Small intestine (tissue), 7 donors: Measurements from ENCODE around the gene EID2B. TPM values are rescaled to one million over a fixed set of nuclear protein-coding genes. Genes with fewer than 3 reads are reported as not detected.

Source experiments
- DNase-seq, 2 donors: peaks; one replicate each; pipeline versions ENCODE4 v3.0.0 to v3.0.0-alpha.2; 2013
- FAIRE-seq: peaks from 2 replicates; lab custom pipeline; 2012; peaks lifted over from hg19 to GRCh38; lab: Jason Lieb, UNC
- H3K27ac ChIP-seq, 3 donors: one replicate each; pipeline ENCODE4 v1.5.1; 2013; ENCODE audit warnings: low read length in 2 of 3, mild to moderate bottlenecking in 2 of 3, control low read depth in 1 of 3, inconsistent platforms in 1 of 3, low read depth in 1 of 3, moderate library complexity in 1 of 3
- H3K27me3 ChIP-seq, 3 donors: one replicate each; pipeline ENCODE4 v1.6.1; 2013; ENCODE audit warnings: low read length in 3 of 3, inconsistent platforms in 1 of 3; ENCODE audit not compliant: control insufficient read depth in 3 of 3, insufficient read depth in 3 of 3
- H3K36me3 ChIP-seq, 3 donors: one replicate each; pipeline ENCODE4 v1.6.1; 2013; ENCODE audit warnings: low read length in 3 of 3, inconsistent platforms in 1 of 3, low read depth in 1 of 3, mild to moderate bottlenecking in 1 of 3, moderate library complexity in 1 of 3; ENCODE audit not compliant: control insufficient read depth in 3 of 3, insufficient read depth in 2 of 3
- H3K4me1 ChIP-seq, 3 donors: one replicate each; pipeline ENCODE4 v1.6.1; 2013; ENCODE audit warnings: low read length in 2 of 3, inconsistent platforms in 1 of 3, low read depth in 1 of 3, mild to moderate bottlenecking in 1 of 3, moderate library complexity in 1 of 3; ENCODE audit not compliant: control insufficient read depth in 3 of 3, insufficient read depth in 2 of 3
- H3K4me3 ChIP-seq, 3 donors: one replicate each; pipeline ENCODE4 v1.5.1; 2013; ENCODE audit warnings: low read length in 3 of 3, control low read depth in 1 of 3, inconsistent platforms in 1 of 3, low read depth in 1 of 3, mild to moderate bottlenecking in 1 of 3, moderate library complexity in 1 of 3
- H3K9me3 ChIP-seq, 2 donors: one replicate each; pipeline ENCODE4 v1.6.1; 2013; ENCODE audit warnings: low read depth in 1 of 2, low read length in 1 of 2; ENCODE audit not compliant: control insufficient read depth in 2 of 2, insufficient read depth in 1 of 2
- WGBS, 3 donors: extraction: QIAGEN DNeasy Blood & Tissue Kit; methylation state at CpG; one replicate each; pipeline ENCODE4 v1.1.7; 2013; 5-methylcytosine and 5-hydroxymethylcytosine counted together
- polyA plus RNA-seq, 4 donors: library from polyadenylated mRNA; stranded (reverse) in 3 of 4; unstranded in 1 of 4; fragments of 200-250 nt in 3 of 4; fragments of 120-200 nt in 1 of 4; gene quantifications; one replicate each; pipeline versions ENCODE4 v1.2.1 to v1.2.3, GENCODE V29; 2013
- donor health status: healthy with polysubstance abuse.
- donor health status: control.
- donor health status: control.
- donor health status: Bipolar disorder and iron deficiency.
- donor health status: healthy.

EID2B gene
- polyA plus RNA-seq, 4 donors: 0.81 to 2.0 (median 0.99) TPM; not detected in 1

DNA sequence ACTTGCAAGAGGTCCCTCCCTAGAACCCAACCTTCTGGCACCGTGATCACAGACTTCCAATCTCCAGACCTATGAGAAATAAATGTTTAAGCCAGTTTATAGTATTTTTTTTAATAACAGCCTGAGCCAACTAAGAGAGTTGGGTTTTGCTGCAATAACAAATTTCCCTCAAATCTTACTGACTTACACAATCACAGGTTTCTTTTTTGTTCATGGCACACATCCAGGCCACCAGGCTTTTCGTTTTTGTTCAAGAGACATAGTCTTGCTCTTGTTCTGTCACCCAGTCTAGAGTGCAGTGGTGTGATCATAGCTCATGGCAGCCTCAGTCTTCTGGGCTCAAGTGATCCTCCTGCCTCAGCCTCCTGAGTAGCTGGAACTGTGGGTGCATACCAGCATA, 19.7 kb downstream of the EID2B start:
- Histone ChIP-seq H3K27ac (no peak overlapping the region), H3K4me3 (no peak overlapping the region), H3K9me3 (no peaks in the 10 kb centered on the region), H3K27me3 (peaks cover 10 to 57% (median 36%) of the 10 kb centered on the region in 3 donors), H3K36me3 (no peaks in the 10 kb centered on the region), H3K4me1 (peaks cover 0 to 5% (median 2%) of the 10 kb centered on the region in 3 donors)
- 34 to 63% (median 51%) methylated on average over 2 of the region's 2 CpGs for WGBS, 3 donors
- FAIRE-seq (no peak), DNase-seq (no peak)

DNA sequence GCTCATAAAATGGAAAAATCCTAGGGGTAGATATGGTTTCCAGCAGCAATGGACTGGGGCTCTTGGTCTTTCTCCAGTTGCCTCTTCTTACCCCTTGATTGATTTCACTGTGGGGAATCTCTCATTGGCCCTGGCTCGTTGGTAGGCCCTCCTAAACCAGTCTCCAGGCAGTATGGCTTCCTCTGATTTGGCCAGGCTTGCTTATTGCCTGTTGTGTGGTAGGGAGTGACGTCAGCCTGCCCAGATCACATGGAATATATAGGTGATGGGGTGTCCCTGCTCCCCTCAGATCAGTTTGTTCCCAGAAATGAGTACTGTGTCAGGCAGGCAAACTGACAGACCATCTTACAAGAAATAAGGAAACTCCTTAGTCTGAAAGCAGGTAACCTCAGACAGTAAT, 23.4 kb downstream of the EID2B start:
- WGBS, 3 donors: 26 to 61% (median 43%) methylated on average over 2 of the region's 2 CpGs
- peaks cover 21 to 58% (median 32%) of the 10 kb centered on the region in 3 donors for H3K27me3 ChIP-seq
- FAIRE-seq: no peak
- no peaks in the 10 kb centered on the region for H3K9me3 ChIP-seq
- H3K27ac ChIP-seq: no peak overlapping the region
- DNase-seq: no peak
- H3K4me1 ChIP-seq: peaks cover 0 to 5% (median 0%) of the 10 kb centered on the region in 3 donors
- no peaks in the 10 kb centered on the region for H3K36me3 ChIP-seq
- H3K4me3 ChIP-seq: no peak overlapping the region

DNA sequence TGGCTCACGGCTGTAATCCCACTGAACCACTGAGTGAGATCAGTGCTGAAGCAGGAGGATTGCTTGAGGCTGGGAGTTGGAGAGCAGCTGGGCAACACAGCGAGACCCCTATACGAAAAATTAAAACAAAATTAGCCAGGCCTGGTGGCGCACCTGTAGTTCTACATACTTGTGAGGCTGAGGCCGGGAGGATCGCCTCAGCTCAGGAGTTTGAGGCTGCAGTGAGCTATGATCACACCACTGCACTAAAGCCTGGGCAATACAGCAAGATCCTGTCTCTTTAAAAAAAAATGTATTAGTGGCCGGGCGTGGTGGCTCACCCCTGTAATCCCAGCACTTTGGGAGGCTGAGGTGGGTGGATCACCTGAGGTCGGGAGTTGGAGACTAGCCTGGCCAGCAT, 24.0 kb downstream of the EID2B start:
- FAIRE-seq (no peak), DNase-seq (no peak)
- Histone ChIP-seq H3K9me3 (no peaks in the 10 kb centered on the region), H3K4me1 (peaks cover 0 to 5% (median 0%) of the 10 kb centered on the region in 3 donors), H3K27ac (no peak overlapping the region), H3K36me3 (no peaks in the 10 kb centered on the region), H3K27me3 (peaks cover 15 to 58% (median 26%) of the 10 kb centered on the region in 3 donors), H3K4me3 (no peak overlapping the region)
- WGBS, 3 donors: 76 to 87% (median 82%) methylated on average over 9 of the region's 9 CpGs

DNA sequence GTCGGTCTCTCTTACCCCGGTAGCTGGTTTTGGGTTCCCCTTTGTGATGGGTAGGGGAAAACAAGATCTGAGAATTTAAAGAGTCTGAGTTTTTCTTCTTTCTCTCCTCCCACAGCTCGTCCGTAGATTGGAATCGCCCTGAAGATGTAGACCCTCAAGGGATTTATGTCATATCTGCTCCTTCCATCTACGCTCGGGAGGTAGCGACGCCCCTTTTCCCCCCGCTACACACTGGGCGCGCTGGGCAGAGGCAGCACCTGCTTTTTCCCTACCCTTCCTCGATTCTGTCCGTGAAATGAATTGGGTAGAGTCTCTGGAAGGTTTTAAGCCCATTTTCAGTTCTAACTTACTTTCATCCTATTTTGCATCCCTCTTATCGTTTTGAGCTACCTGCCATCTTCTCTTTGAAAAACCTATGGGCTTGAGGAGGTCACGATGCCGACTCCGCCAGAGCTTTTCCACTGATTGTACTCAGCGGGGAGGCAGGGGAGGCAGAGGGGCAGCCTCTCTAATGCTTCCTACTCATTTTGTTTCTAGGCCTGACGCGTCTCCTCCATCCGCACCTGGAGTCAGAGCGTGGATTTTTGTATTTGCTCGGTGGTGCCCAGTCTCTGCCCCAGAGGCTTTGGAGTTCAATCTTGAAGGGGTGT, 24.8 kb downstream of the EID2B start:
- FAIRE-seq (no peak), DNase-seq (no peak)
- H3K36me3 ChIP-seq: no peaks in the 10 kb centered on the region
- 31 to 41% (median 34%) methylated on average over 24 of the region's 24 CpGs for WGBS, 3 donors
- H3K9me3 ChIP-seq: no peaks in the 10 kb centered on the region
- H3K4me1 ChIP-seq: peaks cover 0 to 5% (median 0%) of the 10 kb centered on the region in 3 donors
- no peak overlapping the region for H3K27ac ChIP-seq
- peaks cover 14 to 59% (median 26%) of the 10 kb centered on the region in 3 donors for H3K27me3 ChIP-seq
- H3K4me3 ChIP-seq: peak overlapping the region in 1 of 3 donors; percentile 24

DNA sequence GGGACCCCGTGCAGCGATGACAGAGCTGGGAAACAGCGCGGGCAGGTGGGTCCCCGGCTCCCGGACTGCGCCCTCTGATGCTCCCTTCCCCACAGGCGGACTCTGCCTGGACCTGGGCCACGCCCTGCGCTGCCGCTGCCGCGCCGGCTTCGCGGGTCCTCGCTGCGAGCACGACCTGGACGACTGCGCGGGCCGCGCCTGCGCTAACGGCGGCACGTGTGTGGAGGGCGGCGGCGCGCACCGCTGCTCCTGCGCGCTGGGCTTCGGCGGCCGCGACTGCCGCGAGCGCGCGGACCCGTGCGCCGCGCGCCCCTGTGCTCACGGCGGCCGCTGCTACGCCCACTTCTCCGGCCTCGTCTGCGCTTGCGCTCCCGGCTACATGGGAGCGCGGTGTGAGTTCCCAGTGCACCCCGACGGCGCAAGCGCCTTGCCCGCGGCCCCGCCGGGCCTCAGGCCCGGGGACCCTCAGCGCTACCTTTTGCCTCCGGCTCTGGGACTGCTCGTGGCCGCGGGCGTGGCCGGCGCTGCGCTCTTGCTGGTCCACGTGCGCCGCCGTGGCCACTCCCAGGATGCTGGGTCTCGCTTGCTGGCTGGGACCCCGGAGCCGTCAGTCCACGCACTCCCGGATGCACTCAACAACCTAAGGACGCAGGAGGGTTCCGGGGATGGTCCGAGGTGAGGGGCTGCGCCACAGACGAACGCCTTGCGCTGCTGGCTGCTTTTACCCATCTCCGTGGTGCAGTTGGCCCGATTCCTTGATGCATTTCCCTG, 25.5 kb downstream of the EID2B start:
- 3 to 7% (median 4%) methylated on average over 76 to 96 of the region's 96 CpGs for WGBS, 3 donors
- DNase-seq (peak; percentile 39 to 78), FAIRE-seq (no peak)
- no peaks in the 10 kb centered on the region for H3K36me3 ChIP-seq
- H3K27me3 ChIP-seq: peaks cover 14 to 62% (median 26%) of the 10 kb centered on the region in 3 donors
- H3K4me1 ChIP-seq: peaks cover 0 to 5% (median 0%) of the 10 kb centered on the region in 3 donors
- H3K27ac ChIP-seq: no peak overlapping the region
- peaks cover 0 to 4% of the 10 kb centered on the region in 2 donors for H3K9me3 ChIP-seq
- H3K4me3 ChIP-seq: peak overlapping the region in 2 of 3 donors; percentile 24 to 40

DNA sequence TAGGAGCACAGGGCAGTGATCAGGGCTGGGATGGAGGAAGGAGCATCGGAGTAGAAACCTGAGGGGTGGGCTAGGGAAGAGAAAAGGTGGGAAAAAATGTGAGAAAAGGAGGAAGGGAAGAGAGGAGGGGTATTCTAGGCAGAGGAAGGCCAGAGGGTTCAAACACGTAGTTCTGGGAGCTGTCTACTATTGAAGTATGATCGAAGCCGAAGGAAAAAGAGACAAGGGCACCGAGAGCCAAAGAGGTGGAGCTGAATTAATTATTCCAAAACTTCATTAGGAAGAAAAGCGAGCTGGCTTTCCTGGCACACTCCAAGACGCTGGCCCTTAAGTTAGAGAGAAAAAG, 26.1 kb downstream of the EID2B start:
- WGBS, 3 donors: 58 to 64% (median 64%) methylated on average over 7 of the region's 7 CpGs
- no peak overlapping the region for H3K4me3 ChIP-seq
- peaks cover 14 to 63% (median 26%) of the 10 kb centered on the region in 3 donors for H3K27me3 ChIP-seq
- H3K4me1 ChIP-seq: peaks cover 0 to 5% (median 0%) of the 10 kb centered on the region in 3 donors
- H3K36me3 ChIP-seq: no peaks in the 10 kb centered on the region
- peaks cover 0 to 4% of the 10 kb centered on the region in 2 donors for H3K9me3 ChIP-seq
- FAIRE-seq (no peak), DNase-seq (no peak)
- no peak overlapping the region for H3K27ac ChIP-seq

DNA sequence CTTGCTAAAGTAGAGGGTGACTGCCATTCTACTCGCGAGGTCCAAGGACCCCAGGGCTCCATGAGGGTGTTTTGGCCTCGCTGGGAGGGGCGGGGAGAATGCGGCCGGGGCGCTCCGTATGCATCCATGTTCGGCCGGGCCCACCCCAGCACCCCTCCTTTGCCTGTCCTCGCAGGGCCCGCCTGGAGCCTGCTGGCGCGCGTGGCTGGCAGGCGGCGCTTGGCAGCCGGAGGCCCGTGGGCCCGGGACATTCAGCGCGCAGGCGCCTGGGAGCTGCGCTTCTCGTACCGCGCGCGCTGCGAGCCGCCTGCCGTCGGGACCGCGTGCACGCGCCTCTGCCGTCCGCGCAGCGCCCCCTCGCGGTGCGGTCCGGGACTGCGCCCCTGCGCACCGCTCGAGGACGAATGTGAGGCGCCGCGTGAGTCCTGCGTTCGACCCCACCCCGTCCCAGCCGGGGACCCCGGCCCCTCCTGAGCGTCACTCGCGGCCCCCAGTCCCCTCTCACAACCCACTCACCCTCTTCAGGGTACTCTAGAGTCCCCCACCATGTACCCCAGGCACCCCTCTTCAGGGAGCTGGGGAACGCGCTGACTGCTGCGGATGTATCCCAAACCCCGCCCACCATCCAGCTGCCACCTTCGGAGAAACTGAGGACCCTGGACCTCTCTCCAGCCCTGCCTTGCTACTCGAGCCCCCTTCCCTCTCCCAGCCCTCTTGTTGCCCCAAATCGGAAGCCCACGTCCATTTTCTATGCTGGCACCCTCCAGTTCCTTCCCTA, 29.8 kb downstream of the EID2B start:
- WGBS, 3 donors: 12 to 29% (median 18%) methylated on average over 29 to 69 of the region's 69 CpGs
- Histone ChIP-seq H3K27ac (no peak overlapping the region), H3K27me3 (peaks cover 14 to 83% (median 33%) of the 10 kb centered on the region in 3 donors), H3K4me1 (peaks cover 0 to 10% (median 0%) of the 10 kb centered on the region in 3 donors), H3K36me3 (no peaks in the 10 kb centered on the region), H3K9me3 (peaks cover 0 to 4% of the 10 kb centered on the region in 2 donors), H3K4me3 (no peak overlapping the region)
- FAIRE-seq (no peak), DNase-seq (peak; percentile 55 to 74)

DNA sequence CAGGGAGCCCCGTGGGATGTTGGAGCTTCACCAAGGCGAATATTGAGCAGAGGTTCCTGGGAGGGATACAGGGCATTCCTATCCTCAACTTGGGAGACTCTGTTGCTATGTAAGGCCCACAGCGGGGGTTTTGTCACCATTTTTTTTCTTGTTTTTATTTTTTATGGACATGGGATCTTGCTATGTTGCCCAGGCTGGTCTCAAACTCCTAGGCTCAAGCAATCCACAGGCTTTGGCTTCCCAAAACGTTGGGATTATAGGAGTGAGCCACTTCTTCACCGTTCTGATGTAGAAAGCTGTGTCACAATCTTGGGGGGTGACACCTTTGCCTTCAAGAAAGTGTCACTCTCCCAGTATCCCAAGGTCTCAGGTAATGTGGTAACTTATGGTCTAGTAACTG, 31.3 kb downstream of the EID2B start:
- DNase-seq (no peak), FAIRE-seq (no peak)
- Histone ChIP-seq H3K27me3 (peaks cover 3 to 82% (median 24%) of the 10 kb centered on the region in 3 donors), H3K4me1 (peaks cover 0 to 8% (median 0%) of the 10 kb centered on the region in 3 donors), H3K9me3 (peaks cover 0 to 4% of the 10 kb centered on the region in 2 donors), H3K36me3 (no peaks in the 10 kb centered on the region), H3K4me3 (no peak overlapping the region), H3K27ac (no peak overlapping the region)
- WGBS, 3 donors: 73 to 74% (median 73%) methylated on average over 5 of the region's 5 CpGs
